Measurements from ENCODE around the gene FGF9.

- TF ChIP-seq CTCF (optimal IDR thresholded peaks at IDR 0.05 in 1 of 3, IDR thresholded peaks at IDR 0.05 in 1 of 3, conservative IDR thresholded peaks at IDR 0.05 in 1 of 3; ENCODE audit: extremely low read depth in 1 of 3, insufficient read depth in 2 of 3, low read length in 3 of 3) = no peak
- no peak for TF ChIP-seq EZH2 (IDR thresholded peaks at IDR 0.05; ENCODE audit: low read length)
These were observed 64.1 kb downstream of the FGF9 start for GRCh38 chr13:21734961-21735360.
